H1 (cell line): ENCODE results near the gene KIAA1755. TPM values are rescaled to one million over a fixed set of nuclear protein-coding genes. Genes with fewer than 3 reads are reported as not detected.

ENCODE experiments used
- CTCF ChIA-PET: fragments of 300-600 bp; sonication (Branson Sonifier 250); formaldehyde crosslinking; loops from one replicate; lab custom pipeline; 2021; ENCODE audit not compliant: partially characterized antibody; lab: Charles Lee
- POLR2A ChIA-PET: fragments of 300-600 bp; sonication (Branson Sonifier 250); formaldehyde crosslinking; loops from one replicate; lab custom pipeline; 2021; ENCODE audit warnings: inconsistent platforms; ENCODE audit not compliant: partially characterized antibody; lab: Charles Lee
- DNase-seq, 2 experiments: peaks; one replicate each; pipeline versions ENCODE4 v3.0.0 to v3.0.0-alpha.2; 2010 to 2022; ENCODE audit warnings: low spot score in 2 of 2, low read depth in 1 of 2, mixed read lengths in 1 of 2
- FAIRE-seq: peaks from 2 replicates; lab custom pipeline; 2011; peaks lifted over from hg19 to GRCh38; lab: Jason Lieb, UNC
- H2AFZ ChIP-seq: 2 replicates; pipeline ENCODE4 v1.8.1; 2012; ENCODE audit warnings: low read length, inconsistent platforms
- H2AK5ac ChIP-seq: 2 replicates; pipeline ENCODE4 v1.6.1; 2013; ENCODE audit warnings: low read depth, low read length
- H2BK120ac ChIP-seq: replicated peaks from 2 replicates; pipeline ENCODE3; 2013; ENCODE audit warnings: low read depth, low read length, inconsistent platforms
- H2BK12ac ChIP-seq: 2 replicates; pipeline ENCODE4 v1.6.1; 2013; ENCODE audit warnings: low read depth, low read length
- H2BK15ac ChIP-seq: 2 replicates; pipeline ENCODE4 v1.6.1; 2013; ENCODE audit warnings: low read length
- H2BK20ac ChIP-seq: 2 replicates; pipeline ENCODE4 v1.6.1; 2013; ENCODE audit warnings: low read length
- H2BK5ac ChIP-seq: 2 replicates; pipeline ENCODE4 v1.6.1; 2013; ENCODE audit warnings: low read depth, low read length
- H3K14ac ChIP-seq: 2 replicates; pipeline ENCODE4 v1.6.1; 2013; ENCODE audit warnings: inconsistent platforms; ENCODE audit not compliant: insufficient read length
- H3K18ac ChIP-seq: 2 replicates; pipeline ENCODE4 v1.6.1; 2013; ENCODE audit warnings: low read length; ENCODE audit errors: extremely low read depth
- H3K23ac ChIP-seq: 2 replicates; pipeline ENCODE4 v1.6.1; 2013; ENCODE audit warnings: inconsistent platforms; ENCODE audit not compliant: insufficient read length
- H3K23me2 ChIP-seq: 2 replicates; pipeline ENCODE4 v1.6.1; 2013; ENCODE audit warnings: low read depth, low read length
- H3K27ac ChIP-seq: 2 replicates; pipeline ENCODE4 v1.6.1; 2011; ENCODE audit warnings: low read depth, low read length, inconsistent platforms
- H3K27me3 ChIP-seq, 4 experiments: replicated peaks in 1 of 4; 1 replicate in 1 of 4; 2 replicates in 3 of 4; pipeline versions ENCODE4 v1.6.1 to v1.8.1; 2011 to 2013; ENCODE audit warnings: low read length in 3 of 4, mild to moderate bottlenecking in 3 of 4, inconsistent platforms in 2 of 4, mixed read lengths in 2 of 4, moderate library complexity in 1 of 4; ENCODE audit not compliant: control insufficient read depth in 3 of 4, insufficient read depth in 3 of 4; ENCODE audit errors: extremely low read depth in 1 of 4
- H3K36me3 ChIP-seq, 4 experiments: 2 replicates each; pipeline versions ENCODE4 v1.6.1 to v1.8.1; 2011 to 2013; ENCODE audit warnings: mild to moderate bottlenecking in 4 of 4, low read length in 3 of 4, moderate library complexity in 2 of 4, control low read depth in 1 of 4, inconsistent platforms in 1 of 4; ENCODE audit not compliant: insufficient read depth in 4 of 4, control insufficient read depth in 2 of 4
- H3K4ac ChIP-seq: replicated peaks from 2 replicates; pipeline ENCODE3; 2013; ENCODE audit warnings: low read length, low read depth, mixed read lengths, inconsistent platforms; ENCODE audit not compliant: insufficient read length
- H3K4me1 ChIP-seq, 4 experiments: replicated peaks in 1 of 4; 1 replicate in 1 of 4; 2 replicates in 3 of 4; pipeline versions ENCODE4 v1.6.1 to v1.8.1; 2011 to 2013; ENCODE audit warnings: low read length in 3 of 4, inconsistent platforms in 2 of 4, mixed read lengths in 1 of 4; ENCODE audit not compliant: insufficient read depth in 4 of 4, control insufficient read depth in 3 of 4
- H3K4me2 ChIP-seq, 2 experiments: 2 replicates each; pipeline versions ENCODE4 v1.6.1 to v1.8.1; 2011 to 2013; ENCODE audit warnings: low read depth in 2 of 2, low read length in 2 of 2, control low read depth in 1 of 2, inconsistent platforms in 1 of 2, mild to moderate bottlenecking in 1 of 2; ENCODE audit not compliant: insufficient read depth in 1 of 2
- H3K4me3 ChIP-seq, 4 experiments: fragments of 200-600, 300-600 bp in 1 of 4; sonication (generic), shearing (Covaris generic), sonication (Bioruptor Twin) in 1 of 4; 2 replicates each; pipeline versions ENCODE4 v1.5.1 to v1.8.1; 2011 to 2016; ENCODE audit warnings: low read length in 4 of 4, low read depth in 3 of 4, control low read depth in 2 of 4, inconsistent platforms in 2 of 4, mild to moderate bottlenecking in 2 of 4, mixed read lengths in 1 of 4, moderate library complexity in 1 of 4; ENCODE audit not compliant: insufficient read depth in 2 of 4; ENCODE audit errors: extremely low read depth in 1 of 4
- H3K56ac ChIP-seq: replicated peaks from 2 replicates; pipeline ENCODE3; 2013; ENCODE audit warnings: low read depth, mild to moderate bottlenecking, mixed read lengths, low read length, inconsistent platforms; ENCODE audit not compliant: insufficient read length
- H3K79me1 ChIP-seq: 2 replicates; pipeline ENCODE4 v1.6.1; 2013; ENCODE audit warnings: low read depth, low read length, control low read depth
- H3K79me2 ChIP-seq, 2 experiments: 2 replicates each; pipeline versions ENCODE4 v1.6.1 to v1.8.1; 2012 to 2013; ENCODE audit warnings: low read length in 2 of 2, mild to moderate bottlenecking in 2 of 2, inconsistent platforms in 1 of 2; ENCODE audit not compliant: insufficient read depth in 2 of 2, control insufficient read depth in 1 of 2
- H3K9ac ChIP-seq, 4 experiments: replicated peaks in 1 of 4; 1 replicate in 1 of 4; 2 replicates in 3 of 4; pipeline versions ENCODE4 v1.6.1 to v1.8.1; 2011 to 2013; ENCODE audit warnings: low read depth in 3 of 4, low read length in 3 of 4, control low read depth in 2 of 4, mild to moderate bottlenecking in 2 of 4, moderate library complexity in 2 of 4, inconsistent platforms in 1 of 4; ENCODE audit errors: extremely low read depth in 1 of 4
- H3K9me3 ChIP-seq, 2 experiments: 2 replicates each; pipeline versions ENCODE4 v1.6.1 to v1.8.1; 2012 to 2013; ENCODE audit warnings: mild to moderate bottlenecking in 2 of 2, moderate library complexity in 2 of 2, control low read depth in 1 of 2, inconsistent platforms in 1 of 2, low read depth in 1 of 2, low read length in 1 of 2, mixed read lengths in 1 of 2; ENCODE audit not compliant: insufficient read depth in 2 of 2
- H4K20me1 ChIP-seq, 2 experiments: replicated peaks in 1 of 2; 2 replicates each; pipeline versions ENCODE3 to v1.8.1; 2011 to 2013; ENCODE audit warnings: inconsistent platforms in 2 of 2, low read length in 2 of 2, mild to moderate bottlenecking in 1 of 2; ENCODE audit not compliant: insufficient read depth in 2 of 2, control insufficient read depth in 1 of 2
- H4K5ac ChIP-seq: 2 replicates; pipeline ENCODE4 v1.6.1; 2013; ENCODE audit warnings: low read length, low read depth, mixed read lengths, inconsistent platforms; ENCODE audit not compliant: insufficient read length
- H4K8ac ChIP-seq: 2 replicates; pipeline ENCODE4 v1.8.0; 2013; ENCODE audit warnings: mild to moderate bottlenecking, moderate library complexity, low read length, inconsistent platforms; ENCODE audit not compliant: insufficient read depth; ENCODE audit errors: extremely low read depth
- H4K91ac ChIP-seq: replicated peaks from 2 replicates; pipeline ENCODE3; 2013; ENCODE audit warnings: low read length, mixed read lengths, inconsistent platforms; ENCODE audit not compliant: insufficient read length
- CBX5 ChIP-seq: fragments of 300-800, 300-1000 bp; sonication (generic); IDR thresholded peaks from 2 replicates; pipeline ENCODE4 v1.7.1; 2016; ENCODE audit warnings: antibody characterized with exemption, low read length, low read depth
- SIRT6 ChIP-seq: IDR thresholded peaks from one replicate; pipeline ENCODE4 v1.7.1; 2012; ENCODE audit warnings: low read length, inconsistent platforms
- WGBS, 2 experiments: shearing (Covaris generic) in 1 of 2; methylation state at CpG; one replicate each; pipeline versions ENCODE4 v1.1.6 to v1.1.7; 2013 to 2015; ENCODE audit warnings: low lambda C conversion rate in 2 of 2, mixed read lengths in 2 of 2, inconsistent platforms in 1 of 2, low coverage in 1 of 2, missing lambda C conversion rate in 1 of 2; ENCODE audit not compliant: insufficient replicate concordance in 2 of 2, insufficient coverage in 1 of 2, insufficient read length in 1 of 2; ENCODE audit errors: extremely low coverage in 1 of 2, missing lambda C conversion rate in 1 of 2; 5-methylcytosine and 5-hydroxymethylcytosine counted together
- polyA plus RNA-seq, 7 experiments: library from polyadenylated mRNA; depleted of rRNA in 3 of 7; stranded (reverse) in 5 of 7; unstranded in 2 of 7; fragments of >200 nt in 5 of 7; fragments of 200-250 nt in 2 of 7; gene quantifications; 1 replicate in 5 of 7; 2 replicates in 1 of 7; 4 replicates in 1 of 7; pipeline versions ENCODE4 v1.2.1 to v1.2.3, GENCODE V29; 2011 to 2013; ENCODE audit warnings: missing spikeins in 2 of 7, mixed read lengths in 2 of 7
- total RNA-seq: library from RNA; stranded (reverse); fragmentation: NEBNext Ultra II Directional; extraction: Animal tissue kit (Norgen Biotek cat#: 25700); gene quantifications from 2 replicates; pipeline ENCODE4 v1.2.1, GENCODE V29; 2021

Gene KIAA1755
- total and polyA plus RNA-seq, 2 of the 8 experiments (the other 6 are each of a cell fraction or from before 2014, with no cell fraction given), result 0.23 TPM; not detected in 1

- Histone ChIP-seq H3K23me2 (no peaks in the 10 kb centered on the region), H3K79me2 (no peaks in the 10 kb centered on the region), H3K9ac (no peak overlapping the region), H3K36me3 (no peaks in the 10 kb centered on the region), H4K5ac (no peak overlapping the region), H3K27ac (no peak overlapping the region), H4K20me1 (no peaks in the 10 kb centered on the region), H3K4me3 (no peak overlapping the region), H3K27me3 (no peaks in the 10 kb centered on the region), H3K79me1 (no peaks in the 10 kb centered on the region), H3K4ac (no peak overlapping the region), H4K91ac (no peak overlapping the region), H2AFZ (no peak overlapping the region), H3K23ac (no peak overlapping the region), H2BK120ac (no peak overlapping the region), H3K4me2 (no peak overlapping the region), H2AK5ac (no peak overlapping the region), H3K14ac (no peak overlapping the region)
- ChIA-PET POLR2A (no interaction called here), CTCF (interaction anchor here (1.0 to 2.6 kb wide), 11 partner anchors 10 to 71 kb away, joined by 3 to 14 read pairs (median 5); partner anchors contain the start of gene BPI)
- no peak for DNase-seq
- 75% methylated on average over 3 of the region's 3 CpGs; no CpG with 5 or more reads in 1 of the 2 experiments for WGBS, 2 experiments
- TF ChIP-seq SIRT6, result no peak
- no peak for TF ChIP-seq CBX5
- TF ChIP-seq, all 59 proteins: peak for 0
- Histone ChIP-seq H2BK12ac (no peak overlapping the region), H3K56ac (no peak overlapping the region), H3K18ac (no peak overlapping the region), H2BK5ac (no peak overlapping the region), H3K4me1 (peaks cover 0 to 3% (median 2%) of the 10 kb centered on the region in 4 experiments; a peak in 3 of 7 replicates), H4K8ac (no peak overlapping the region), H3K9me3 (no peaks in the 10 kb centered on the region), H2BK15ac (no peak overlapping the region), H2BK20ac (no peak overlapping the region)
- FAIRE-seq, result no peak
Measured at GRCh38 chr20:38291966-38292365, 31.4 kb upstream of the KIAA1755 start.
